Hepatocyte (in vitro differentiated cells): ENCODE results near the gene AGAP1.

Experiments used
- EZH2phosphoT487 ChIP-seq: fragments of 200-600 bp; sonication (generic); IDR thresholded peaks from one replicate; pipeline ENCODE4 v1.6.1; 2018; ENCODE audit warnings: antibody characterized with exemption, mild to moderate bottlenecking, low read depth, moderate library complexity; ENCODE audit not compliant: unreplicated experiment, severe bottlenecking
- TF ChIP-seq, protein P1 (sequence below): fragments of 200-600 bp; sonication (generic); IDR thresholded peaks from 2 replicates; pipeline ENCODE4 v1.5.1; 2016; ENCODE audit warnings: antibody characterized with exemption, mild to moderate bottlenecking; ENCODE audit not compliant: poor library complexity

DNA sequence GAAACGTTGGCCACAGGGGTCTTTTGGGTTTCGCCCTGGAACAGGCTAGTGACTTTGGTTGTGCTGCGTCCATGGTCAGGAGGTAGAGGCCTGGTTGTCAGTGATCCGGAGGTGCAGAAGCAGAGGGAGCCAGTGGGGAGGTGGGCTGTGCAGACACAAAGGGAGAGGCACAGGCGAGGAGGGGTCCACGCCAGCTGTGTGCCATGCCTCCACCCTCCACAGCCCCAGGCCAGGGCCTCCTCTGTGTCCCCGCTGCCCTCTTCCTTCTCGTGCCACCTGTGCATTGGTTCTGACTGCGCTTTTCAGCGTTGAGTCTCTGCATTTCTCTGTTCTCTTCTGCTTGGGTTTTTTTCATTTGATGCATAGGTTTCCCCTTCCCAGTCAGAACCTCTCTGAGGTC lies 553.3 kb downstream of the AGAP1 start:
- TF ChIP-seq, protein P1, sequence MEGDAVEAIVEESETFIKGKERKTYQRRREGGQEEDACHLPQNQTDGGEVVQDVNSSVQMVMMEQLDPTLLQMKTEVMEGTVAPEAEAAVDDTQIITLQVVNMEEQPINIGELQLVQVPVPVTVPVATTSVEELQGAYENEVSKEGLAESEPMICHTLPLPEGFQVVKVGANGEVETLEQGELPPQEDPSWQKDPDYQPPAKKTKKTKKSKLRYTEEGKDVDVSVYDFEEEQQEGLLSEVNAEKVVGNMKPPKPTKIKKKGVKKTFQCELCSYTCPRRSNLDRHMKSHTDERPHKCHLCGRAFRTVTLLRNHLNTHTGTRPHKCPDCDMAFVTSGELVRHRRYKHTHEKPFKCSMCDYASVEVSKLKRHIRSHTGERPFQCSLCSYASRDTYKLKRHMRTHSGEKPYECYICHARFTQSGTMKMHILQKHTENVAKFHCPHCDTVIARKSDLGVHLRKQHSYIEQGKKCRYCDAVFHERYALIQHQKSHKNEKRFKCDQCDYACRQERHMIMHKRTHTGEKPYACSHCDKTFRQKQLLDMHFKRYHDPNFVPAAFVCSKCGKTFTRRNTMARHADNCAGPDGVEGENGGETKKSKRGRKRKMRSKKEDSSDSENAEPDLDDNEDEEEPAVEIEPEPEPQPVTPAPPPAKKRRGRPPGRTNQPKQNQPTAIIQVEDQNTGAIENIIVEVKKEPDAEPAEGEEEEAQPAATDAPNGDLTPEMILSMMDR = no peak
- TF ChIP-seq EZH2phosphoT487 = no peak
